GM12878 (cell line): ENCODE measurements around the gene MAPKAPK2. TPM values are rescaled to one million over a fixed set of nuclear protein-coding genes. Genes with fewer than 3 reads are reported as not detected.

Source experiments
- BRCA1 ChIP-seq: IDR thresholded peaks from 2 replicates; pipeline ENCODE4 v1.6.1; 2011; ENCODE audit warnings: low read depth, low read length, improper control_type of control experiment
- IRF4 ChIP-seq: IDR thresholded peaks from 2 replicates; pipeline ENCODE4 v1.6.1; 2011; ENCODE audit warnings: low read depth, low read length
- JUND ChIP-seq: IDR thresholded peaks from 2 replicates; pipeline ENCODE4 v1.6.1; 2012; ENCODE audit warnings: low read depth, mild to moderate bottlenecking, low read length, improper control_type of control experiment, moderate library complexity
- NBN ChIP-seq: fragments of 450-650 bp; IDR thresholded peaks from 2 replicates; pipeline ENCODE4 v1.6.1; 2016
- SREBF1 ChIP-seq: IDR thresholded peaks from 2 replicates; pipeline ENCODE4 v1.6.1; 2012; ENCODE audit warnings: mild to moderate bottlenecking, low read length
- polyA plus RNA-seq, 11 experiments: library from polyadenylated mRNA; depleted of rRNA in 4 of 11; unstranded in 6 of 11; stranded (reverse) in 5 of 11; fragments of >200 nt; fragmentation: Nextera tagmentation in 4 of 11; fragmentation: Illumina TruSeq in 1 of 11; extraction: Ambion mirVana in 4 of 11; extraction: Trizol in 1 of 11; gene quantifications; 1 replicate in 1 of 11; 2 replicates in 10 of 11; pipeline versions ENCODE4 v1.2.1 to v1.2.3, GENCODE V29; 2011 to 2016; ENCODE audit warnings: inconsistent platforms in 2 of 11, missing spikeins in 2 of 11, low read depth in 1 of 11
- total RNA-seq, 4 experiments: library from RNA; depleted of rRNA in 3 of 4; stranded (reverse); fragments of >200 nt in 3 of 4; fragmentation: Illumina TruSeq in 1 of 4; extraction: Trizol in 1 of 4; gene quantifications; 2 replicates each; pipeline versions ENCODE4 v1.2.1 to v1.2.3, GENCODE V29; 2013 to 2021
- TF ChIP-seq, protein P1 (sequence below): IDR thresholded peaks from 2 replicates; pipeline ENCODE4 v1.6.1; 2011; ENCODE audit warnings: borderline replicate concordance, low read depth, mild to moderate bottlenecking, moderate library complexity, low read length; ENCODE audit not compliant: insufficient read depth, poor library complexity, severe bottlenecking
- TF ChIP-seq, protein P2 (sequence below): fragments of 450-650 bp; IDR thresholded peaks from 2 replicates; pipeline ENCODE4 v1.6.1; 2017; ENCODE audit warnings: mild to moderate bottlenecking, moderate library complexity

MAPKAPK2 gene
- total and polyA plus RNA-seq, 10 of the 15 experiments (the other 5 are each of a cell fraction or from before 2014, with no cell fraction given) = 0.72 to 92.2 (median 49.3) TPM

DNA sequence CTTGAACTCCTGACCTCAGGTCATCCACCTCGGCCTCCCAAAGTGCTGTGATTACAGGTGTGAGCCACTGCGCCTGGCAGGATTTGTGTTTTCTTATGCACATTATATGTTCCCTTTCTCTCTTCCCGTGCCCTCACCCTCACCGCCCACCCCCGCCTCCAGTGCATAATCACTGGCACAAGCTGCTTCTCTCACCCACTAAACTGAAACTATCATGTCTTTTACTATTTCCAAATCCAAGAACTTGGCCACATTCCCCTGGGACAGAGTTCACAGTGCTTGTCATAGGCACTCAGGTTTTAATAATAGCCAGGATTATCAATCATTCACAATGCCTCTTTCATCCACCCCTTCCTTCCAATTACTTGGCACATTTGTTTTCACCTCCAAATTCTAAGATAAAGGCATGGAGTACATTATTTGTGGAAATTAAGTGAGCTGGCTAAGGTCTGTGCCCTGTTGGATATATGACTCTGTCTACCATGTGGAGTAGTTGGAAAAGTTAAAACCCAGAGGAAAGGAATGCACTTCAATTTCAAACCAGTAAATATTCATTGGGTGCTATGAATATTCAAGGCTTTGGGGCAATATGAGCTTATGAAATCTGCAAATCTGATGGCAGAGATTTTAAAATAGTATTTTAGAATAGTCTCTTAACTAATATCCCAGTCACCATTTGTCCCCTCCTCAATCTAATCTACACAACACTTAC lies 17.6 kb upstream of the MAPKAPK2 start (continued):
- TF ChIP-seq BRCA1 (no peak), JUND (no peak), NBN (no peak), IRF4 (no peak), SREBF1 (no peak)
- TF ChIP-seq, protein P1, sequence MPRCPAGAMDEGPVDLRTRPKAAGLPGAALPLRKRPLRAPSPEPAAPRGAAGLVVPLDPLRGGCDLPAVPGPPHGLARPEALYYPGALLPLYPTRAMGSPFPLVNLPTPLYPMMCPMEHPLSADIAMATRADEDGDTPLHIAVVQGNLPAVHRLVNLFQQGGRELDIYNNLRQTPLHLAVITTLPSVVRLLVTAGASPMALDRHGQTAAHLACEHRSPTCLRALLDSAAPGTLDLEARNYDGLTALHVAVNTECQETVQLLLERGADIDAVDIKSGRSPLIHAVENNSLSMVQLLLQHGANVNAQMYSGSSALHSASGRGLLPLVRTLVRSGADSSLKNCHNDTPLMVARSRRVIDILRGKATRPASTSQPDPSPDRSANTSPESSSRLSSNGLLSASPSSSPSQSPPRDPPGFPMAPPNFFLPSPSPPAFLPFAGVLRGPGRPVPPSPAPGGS = no peak
- TF ChIP-seq, protein P2, sequence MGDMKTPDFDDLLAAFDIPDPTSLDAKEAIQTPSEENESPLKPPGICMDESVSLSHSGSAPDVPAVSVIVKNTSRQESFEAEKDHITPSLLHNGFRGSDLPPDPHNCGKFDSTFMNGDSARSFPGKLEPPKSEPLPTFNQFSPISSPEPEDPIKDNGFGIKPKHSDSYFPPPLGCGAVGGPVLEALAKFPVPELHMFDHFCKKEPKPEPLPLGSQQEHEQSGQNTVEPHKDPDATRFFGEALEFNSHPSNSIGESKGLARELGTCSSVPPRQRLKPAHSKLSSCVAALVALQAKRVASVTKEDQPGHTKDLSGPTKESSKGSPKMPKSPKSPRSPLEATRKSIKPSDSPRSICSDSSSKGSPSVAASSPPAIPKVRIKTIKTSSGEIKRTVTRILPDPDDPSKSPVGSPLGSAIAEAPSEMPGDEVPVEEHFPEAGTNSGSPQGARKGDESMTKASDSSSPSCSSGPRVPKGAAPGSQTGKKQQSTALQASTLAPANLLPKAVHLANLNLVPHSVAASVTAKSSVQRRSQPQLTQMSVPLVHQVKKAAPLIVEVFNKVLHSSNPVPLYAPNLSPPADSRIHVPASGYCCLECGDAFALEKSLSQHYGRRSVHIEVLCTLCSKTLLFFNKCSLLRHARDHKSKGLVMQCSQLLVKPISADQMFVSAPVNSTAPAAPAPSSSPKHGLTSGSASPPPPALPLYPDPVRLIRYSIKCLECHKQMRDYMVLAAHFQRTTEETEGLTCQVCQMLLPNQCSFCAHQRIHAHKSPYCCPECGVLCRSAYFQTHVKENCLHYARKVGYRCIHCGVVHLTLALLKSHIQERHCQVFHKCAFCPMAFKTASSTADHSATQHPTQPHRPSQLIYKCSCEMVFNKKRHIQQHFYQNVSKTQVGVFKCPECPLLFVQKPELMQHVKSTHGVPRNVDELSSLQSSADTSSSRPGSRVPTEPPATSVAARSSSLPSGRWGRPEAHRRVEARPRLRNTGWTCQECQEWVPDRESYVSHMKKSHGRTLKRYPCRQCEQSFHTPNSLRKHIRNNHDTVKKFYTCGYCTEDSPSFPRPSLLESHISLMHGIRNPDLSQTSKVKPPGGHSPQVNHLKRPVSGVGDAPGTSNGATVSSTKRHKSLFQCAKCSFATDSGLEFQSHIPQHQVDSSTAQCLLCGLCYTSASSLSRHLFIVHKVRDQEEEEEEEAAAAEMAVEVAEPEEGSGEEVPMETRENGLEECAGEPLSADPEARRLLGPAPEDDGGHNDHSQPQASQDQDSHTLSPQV = no peak
